Psoas muscle (tissue), 8 donors: ENCODE measurements around the gene ATP2A3. TPM values are rescaled to one million over a fixed set of nuclear protein-coding genes. Genes with fewer than 3 reads are reported as not detected.

Experiments used
- ATAC-seq, 4 donors: fragments of 200-7000 bp; cut with Tn5 transposase; one replicate each; pipeline ENCODE4 v1.9.1; 2020; ENCODE audit warnings: moderate library complexity in 3 of 4, mild to moderate bottlenecking in 2 of 4
- DNase-seq, 2 donors: peaks; one replicate each; pipeline ENCODE4 v3.0.0-alpha.2; 2020
- H3K27ac ChIP-seq: fragments of 200-600 bp; one replicate; pipeline ENCODE4 v1.8.0; 2022
- H3K27me3 ChIP-seq, 3 donors: fragments of 200-600 bp in 1 of 3; one replicate each; pipeline versions ENCODE4 v1.6.1 to v1.8.0; 2013 to 2022; ENCODE audit warnings: low read length in 2 of 3, mild to moderate bottlenecking in 2 of 3, moderate library complexity in 1 of 3; ENCODE audit not compliant: insufficient read depth in 3 of 3
- H3K36me3 ChIP-seq, 2 donors: fragments of 200-600 bp in 1 of 2; one replicate each; pipeline versions ENCODE4 v1.6.1 to v1.8.0; 2013 to 2022; ENCODE audit warnings: low read depth in 1 of 2, mild to moderate bottlenecking in 1 of 2, moderate library complexity in 1 of 2; ENCODE audit not compliant: insufficient read depth in 1 of 2
- H3K4me1 ChIP-seq: fragments of 200-600 bp; one replicate; pipeline ENCODE4 v1.8.0; 2022
- H3K4me3 ChIP-seq: fragments of 200-600 bp; one replicate; pipeline ENCODE4 v1.8.0; 2022; ENCODE audit warnings: mild to moderate bottlenecking
- H3K9me3 ChIP-seq: fragments of 200-600 bp; one replicate; pipeline ENCODE4 v1.8.0; 2022
- WGBS, 3 donors: extraction: QIAGEN DNeasy Blood & Tissue Kit; methylation state at CpG; one replicate each; pipeline versions ENCODE4 v1.1.6 to v1.1.7; 2013; 5-methylcytosine and 5-hydroxymethylcytosine counted together
- intact Hi-C, 2 donors: fragments of 100-400 bp; cut with DNase I; formaldehyde crosslinking; loops; one replicate each; pipeline versions ENCODE4 v1.11.0 to v1.14.2; 2022
- polyA plus RNA-seq, 3 donors: library from polyadenylated mRNA; stranded (reverse); fragments of 200-250 nt; gene quantifications; one replicate each; pipeline ENCODE4 v1.2.3, GENCODE V29; 2013
- total RNA-seq, 4 donors: library from RNA; stranded (reverse); fragmentation: NEBNext Ultra II Directional in 2 of 4; extraction: Animal tissue kit (Norgen Biotek cat#: 25700) in 2 of 4; gene quantifications; one replicate each; pipeline versions ENCODE4 v1.2.1 to v1.2.4, GENCODE V29; 2021 to 2023
- TF ChIP-seq, protein P1 (sequence below): fragments of 200-600 bp; IDR thresholded peaks from one replicate; pipeline ENCODE4 v1.8.0; 2022; ENCODE audit warnings: antibody characterized with exemption
- donor health status: healthy with polysubstance abuse.
- donor health status: DM: no; HTN: no; CAD: no; lungs with moderate emphysema.
- donor health status: Bipolar disorder and iron deficiency.
- donor health status: healthy.
- donor health status: DM: yes; HTN: yes; CAD: no.
- donor health status: DM: no; HTN: no; CAD: no.
- donor health status: DM: no; HTN: no; CAD: no.
- donor health status: DM: yes; HTN: yes; CAD: no.

ATP2A3 gene
- total and polyA plus RNA-seq, 7 donors: 1.2 to 3.8 (median 3.0) TPM

DNA sequence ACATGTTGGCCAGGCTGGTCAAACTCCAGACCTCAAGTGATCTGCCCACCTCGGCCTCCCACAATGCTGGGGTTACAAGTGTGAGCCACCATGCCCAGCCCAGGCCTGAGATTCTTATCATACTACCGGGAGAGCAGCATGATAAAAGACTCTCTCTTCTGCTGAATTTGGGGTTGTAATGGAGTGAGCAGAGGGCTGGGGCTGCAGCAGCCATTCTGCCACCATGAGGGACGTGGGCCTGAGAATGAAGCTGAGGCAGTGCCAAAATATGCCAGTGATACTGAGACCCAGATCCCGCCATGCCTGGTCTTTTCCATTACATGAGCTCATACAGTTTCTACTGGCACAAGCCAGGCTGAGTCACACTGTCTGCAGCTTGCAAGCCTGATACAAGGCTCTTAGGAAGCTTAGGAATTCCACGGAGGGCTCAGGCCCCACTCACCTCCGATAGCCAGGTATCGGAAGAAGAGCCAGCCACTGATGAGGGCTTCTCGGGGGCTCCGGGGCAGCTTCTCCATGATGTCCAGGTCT is 28.3 kb downstream of the ATP2A3 start:
- Histone ChIP-seq H3K27me3 (no peaks in the 10 kb centered on the region), H3K27ac (no peak overlapping the region), H3K4me3 (no peak overlapping the region), H3K9me3 (no peaks in the 10 kb centered on the region), H3K36me3 (no peaks in the 10 kb centered on the region), H3K4me1 (no peaks in the 10 kb centered on the region)
- ATAC-seq (no peak), DNase-seq (no peak)
- intact Hi-C loops: loop anchor here (2.0 to 5.0 kb wide), 2 partner anchors 66 to 67 kb away; no protein-coding TSS in a partner anchor
- TF ChIP-seq, protein P1, sequence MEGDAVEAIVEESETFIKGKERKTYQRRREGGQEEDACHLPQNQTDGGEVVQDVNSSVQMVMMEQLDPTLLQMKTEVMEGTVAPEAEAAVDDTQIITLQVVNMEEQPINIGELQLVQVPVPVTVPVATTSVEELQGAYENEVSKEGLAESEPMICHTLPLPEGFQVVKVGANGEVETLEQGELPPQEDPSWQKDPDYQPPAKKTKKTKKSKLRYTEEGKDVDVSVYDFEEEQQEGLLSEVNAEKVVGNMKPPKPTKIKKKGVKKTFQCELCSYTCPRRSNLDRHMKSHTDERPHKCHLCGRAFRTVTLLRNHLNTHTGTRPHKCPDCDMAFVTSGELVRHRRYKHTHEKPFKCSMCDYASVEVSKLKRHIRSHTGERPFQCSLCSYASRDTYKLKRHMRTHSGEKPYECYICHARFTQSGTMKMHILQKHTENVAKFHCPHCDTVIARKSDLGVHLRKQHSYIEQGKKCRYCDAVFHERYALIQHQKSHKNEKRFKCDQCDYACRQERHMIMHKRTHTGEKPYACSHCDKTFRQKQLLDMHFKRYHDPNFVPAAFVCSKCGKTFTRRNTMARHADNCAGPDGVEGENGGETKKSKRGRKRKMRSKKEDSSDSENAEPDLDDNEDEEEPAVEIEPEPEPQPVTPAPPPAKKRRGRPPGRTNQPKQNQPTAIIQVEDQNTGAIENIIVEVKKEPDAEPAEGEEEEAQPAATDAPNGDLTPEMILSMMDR: no peak
- 95 to 96% (median 96%) methylated on average over 9 of the region's 9 CpGs for WGBS, 3 donors

DNA sequence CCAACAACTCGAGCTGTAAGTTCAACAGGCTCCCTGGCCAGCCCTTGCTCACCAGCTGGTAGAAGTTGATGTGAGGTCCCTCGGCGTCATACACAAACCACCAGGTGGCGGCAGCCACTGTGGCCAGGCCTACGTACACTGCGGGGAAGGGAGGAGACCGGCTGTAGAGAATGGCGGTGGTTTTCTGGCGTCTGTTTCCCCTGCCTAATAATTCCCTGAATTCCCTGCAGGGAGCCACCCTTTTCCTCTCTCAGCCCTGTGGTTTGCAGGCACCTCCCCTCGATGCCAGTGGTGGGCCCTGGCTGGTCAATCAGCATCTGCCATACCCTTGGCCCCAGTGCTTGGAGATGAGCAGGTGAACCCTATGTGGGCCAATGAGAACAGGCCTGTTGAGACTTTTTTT is 29.1 kb downstream of the ATP2A3 start:
- ATAC-seq: peak; percentile 87 to 91 (median 90)
- intact Hi-C loops: loop anchor here (2.0 to 5.0 kb wide), 2 partner anchors 67 to 68 kb away; no protein-coding TSS in a partner anchor
- H3K27ac ChIP-seq: no peak overlapping the region
- no peak overlapping the region for H3K4me3 ChIP-seq
- DNase-seq: peak; percentile 49 to 79
- TF ChIP-seq, protein P1: peak; percentile 55
- no peaks in the 10 kb centered on the region for H3K9me3 ChIP-seq
- no peaks in the 10 kb centered on the region for H3K27me3 ChIP-seq
- no peaks in the 10 kb centered on the region for H3K4me1 ChIP-seq
- H3K36me3 ChIP-seq: no peaks in the 10 kb centered on the region
- WGBS, 3 donors: 11 to 26% (median 21%) methylated on average over 10 of the region's 10 CpGs

DNA sequence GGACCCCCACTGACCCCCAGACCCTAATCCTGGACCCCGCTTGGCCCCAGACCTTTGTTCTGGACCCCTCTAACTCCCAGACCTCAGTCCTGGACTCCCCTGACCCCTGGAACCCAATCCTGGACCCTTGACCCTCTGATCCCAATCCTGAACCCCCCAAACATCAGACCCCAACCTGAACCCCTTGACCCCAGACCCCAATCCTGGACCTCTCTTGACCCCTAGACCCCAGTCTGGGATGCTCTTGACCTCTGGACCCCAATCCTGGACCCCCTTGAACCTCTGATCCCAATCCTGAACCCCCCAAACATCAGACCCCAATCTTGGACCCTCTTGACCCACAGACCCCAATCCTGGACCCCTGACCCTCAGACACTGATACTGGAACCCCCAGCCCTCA is 34.5 kb downstream of the ATP2A3 start:
- DNase-seq (no peak), ATAC-seq (no peak)
- 93 to 97% (median 94%) methylated on average over 1 of the region's 1 CpG for WGBS, 3 donors
- Histone ChIP-seq H3K27me3 (no peaks in the 10 kb centered on the region), H3K9me3 (no peaks in the 10 kb centered on the region), H3K4me1 (no peaks in the 10 kb centered on the region), H3K4me3 (no peak overlapping the region), H3K27ac (no peak overlapping the region), H3K36me3 (no peaks in the 10 kb centered on the region)
- intact Hi-C loops: no loop called here
- TF ChIP-seq, protein P1: no peak

DNA sequence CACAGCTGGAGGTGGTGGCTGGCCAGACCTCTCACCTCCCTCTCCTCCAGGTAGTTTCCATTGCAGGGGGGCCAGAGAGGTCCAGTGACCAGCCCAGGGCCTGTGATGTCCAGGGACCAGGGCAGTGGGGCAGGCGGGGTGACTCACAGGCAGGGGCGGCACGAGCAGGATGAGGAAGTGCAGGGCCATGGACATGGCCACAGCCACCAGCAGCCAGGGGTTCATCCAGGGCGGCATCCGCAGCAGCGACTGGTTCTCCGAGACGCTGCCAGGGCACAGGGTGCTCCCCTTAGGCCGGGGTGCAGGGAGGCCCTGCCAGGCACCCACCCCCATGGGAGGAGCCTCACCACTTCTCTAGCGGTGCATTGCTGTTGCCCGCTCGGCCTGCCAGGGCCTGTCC is 35.1 kb downstream of the ATP2A3 start:
- Histone ChIP-seq H3K27me3 (no peaks in the 10 kb centered on the region), H3K4me3 (no peak overlapping the region), H3K9me3 (no peaks in the 10 kb centered on the region), H3K27ac (no peak overlapping the region), H3K4me1 (no peaks in the 10 kb centered on the region), H3K36me3 (no peaks in the 10 kb centered on the region)
- ATAC-seq (no peak), DNase-seq (no peak)
- TF ChIP-seq, protein P1: no peak
- intact Hi-C loops: no loop called here
- WGBS, 3 donors: 93 to 98% (median 94%) methylated on average over 10 to 12 of the region's 12 CpGs

DNA sequence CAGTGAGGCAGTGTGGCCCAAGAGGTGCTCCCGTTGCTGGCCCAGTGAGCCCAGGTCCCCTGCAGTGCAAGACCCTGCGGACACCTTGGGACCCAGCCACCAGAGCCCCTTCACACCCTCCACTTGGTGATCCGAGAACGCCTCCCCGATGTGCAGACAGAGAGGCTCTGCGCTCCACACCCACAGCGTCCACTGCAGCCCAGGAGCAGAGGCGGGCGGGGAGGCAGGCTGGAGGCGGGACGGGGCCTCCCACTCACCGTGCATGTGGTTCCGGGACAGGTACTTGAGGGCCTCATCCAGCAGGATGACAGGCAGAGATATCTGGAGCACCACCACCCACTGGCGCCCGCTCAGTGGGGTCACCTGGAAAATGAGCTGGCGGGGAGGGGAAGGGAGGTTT is 35.8 kb downstream of the ATP2A3 start:
- Histone ChIP-seq H3K27ac (no peak overlapping the region), H3K36me3 (no peaks in the 10 kb centered on the region), H3K4me1 (no peaks in the 10 kb centered on the region), H3K4me3 (no peak overlapping the region), H3K27me3 (no peaks in the 10 kb centered on the region), H3K9me3 (no peaks in the 10 kb centered on the region)
- intact Hi-C loops: no loop called here
- ATAC-seq (no peak), DNase-seq (no peak)
- 95 to 96% (median 96%) methylated on average over 15 to 16 of the region's 16 CpGs for WGBS, 3 donors
- TF ChIP-seq, protein P1: no peak
